GM06990 (cell line): ENCODE data around the gene RPL18A.

Source experiments
- DNase-seq: peaks from one replicate; pipeline ENCODE4 v3.0.0-alpha.2; 2011; ENCODE audit not compliant: insufficient read length; ENCODE audit errors: extremely low read depth
- H3K27me3 ChIP-seq: replicated peaks from 2 replicates; pipeline ENCODE4 v1.6.0; 2011; ENCODE audit warnings: low read length; ENCODE audit not compliant: control insufficient read depth, insufficient read depth
- H3K36me3 ChIP-seq: 2 replicates; pipeline ENCODE4 v1.5.1; 2011; ENCODE audit warnings: low read length; ENCODE audit not compliant: control insufficient read depth, insufficient read depth
- H3K4me3 ChIP-seq: replicated peaks from 2 replicates; pipeline ENCODE4 v1.5.1; 2011; ENCODE audit warnings: low read depth, mild to moderate bottlenecking, control low read depth, low read length
- TF ChIP-seq, protein P1 (sequence below): IDR thresholded peaks from 2 replicates; pipeline ENCODE4 v1.5.1; 2011; ENCODE audit warnings: low read length, control low read depth, mild to moderate bottlenecking, inconsistent platforms; ENCODE audit not compliant: insufficient read depth, poor library complexity, severe bottlenecking

The RPL18A gene

DNA sequence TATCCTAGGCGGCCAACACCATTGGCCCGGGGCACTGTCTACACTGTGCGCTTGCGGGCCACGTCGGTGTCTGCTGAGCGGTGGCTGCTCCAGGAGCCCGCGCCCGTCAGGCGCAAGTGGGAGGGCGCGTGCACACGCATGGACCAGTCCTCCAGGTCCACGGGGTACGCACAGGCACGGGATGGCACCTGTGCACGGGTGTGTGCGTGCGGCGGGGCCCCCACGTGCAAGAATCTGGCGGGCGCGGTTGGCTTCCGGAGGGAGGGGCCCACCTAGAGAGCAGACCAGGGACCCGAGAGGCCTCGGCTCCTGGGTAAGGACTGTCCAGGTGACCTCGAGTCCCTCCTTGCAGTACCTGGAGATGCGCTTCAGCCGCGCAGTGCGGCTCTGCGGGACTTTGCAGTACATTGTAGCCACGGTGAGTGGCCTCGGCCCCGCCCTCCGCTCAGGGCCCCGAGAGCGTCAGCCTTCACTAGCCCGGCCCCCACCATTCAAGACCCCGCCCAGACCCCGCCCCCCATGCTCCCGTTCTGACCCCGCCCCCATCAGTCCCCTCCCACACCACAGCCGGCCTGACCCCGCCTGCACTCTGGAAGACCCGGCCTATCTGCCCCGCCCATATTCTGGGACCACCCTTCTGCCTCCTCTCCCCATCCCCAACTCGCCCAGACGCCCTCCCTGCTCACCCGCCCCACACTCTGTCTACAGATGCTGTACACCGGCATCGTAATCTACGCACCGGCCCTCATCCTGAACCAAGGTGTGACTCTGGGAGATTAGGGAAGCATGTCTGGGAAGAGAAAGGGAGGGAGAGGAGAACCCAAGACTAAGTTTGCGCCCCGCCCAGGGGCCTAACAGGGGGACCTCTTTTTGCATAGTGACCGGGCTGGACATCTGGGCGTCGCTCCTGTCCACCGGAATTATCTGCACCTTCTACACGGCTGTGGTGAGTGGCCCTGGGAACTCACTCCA, 14.4 kb downstream of the RPL18A start:
- Histone ChIP-seq H3K36me3 (no peaks in the 10 kb centered on the region), H3K4me3 (peak overlapping the region; percentile 49), H3K27me3 (no peaks in the 10 kb centered on the region; the same call in 1 of the 2 replicates)
- peak; percentile 79 for DNase-seq
- TF ChIP-seq, protein P1, sequence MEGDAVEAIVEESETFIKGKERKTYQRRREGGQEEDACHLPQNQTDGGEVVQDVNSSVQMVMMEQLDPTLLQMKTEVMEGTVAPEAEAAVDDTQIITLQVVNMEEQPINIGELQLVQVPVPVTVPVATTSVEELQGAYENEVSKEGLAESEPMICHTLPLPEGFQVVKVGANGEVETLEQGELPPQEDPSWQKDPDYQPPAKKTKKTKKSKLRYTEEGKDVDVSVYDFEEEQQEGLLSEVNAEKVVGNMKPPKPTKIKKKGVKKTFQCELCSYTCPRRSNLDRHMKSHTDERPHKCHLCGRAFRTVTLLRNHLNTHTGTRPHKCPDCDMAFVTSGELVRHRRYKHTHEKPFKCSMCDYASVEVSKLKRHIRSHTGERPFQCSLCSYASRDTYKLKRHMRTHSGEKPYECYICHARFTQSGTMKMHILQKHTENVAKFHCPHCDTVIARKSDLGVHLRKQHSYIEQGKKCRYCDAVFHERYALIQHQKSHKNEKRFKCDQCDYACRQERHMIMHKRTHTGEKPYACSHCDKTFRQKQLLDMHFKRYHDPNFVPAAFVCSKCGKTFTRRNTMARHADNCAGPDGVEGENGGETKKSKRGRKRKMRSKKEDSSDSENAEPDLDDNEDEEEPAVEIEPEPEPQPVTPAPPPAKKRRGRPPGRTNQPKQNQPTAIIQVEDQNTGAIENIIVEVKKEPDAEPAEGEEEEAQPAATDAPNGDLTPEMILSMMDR: no peak

DNA sequence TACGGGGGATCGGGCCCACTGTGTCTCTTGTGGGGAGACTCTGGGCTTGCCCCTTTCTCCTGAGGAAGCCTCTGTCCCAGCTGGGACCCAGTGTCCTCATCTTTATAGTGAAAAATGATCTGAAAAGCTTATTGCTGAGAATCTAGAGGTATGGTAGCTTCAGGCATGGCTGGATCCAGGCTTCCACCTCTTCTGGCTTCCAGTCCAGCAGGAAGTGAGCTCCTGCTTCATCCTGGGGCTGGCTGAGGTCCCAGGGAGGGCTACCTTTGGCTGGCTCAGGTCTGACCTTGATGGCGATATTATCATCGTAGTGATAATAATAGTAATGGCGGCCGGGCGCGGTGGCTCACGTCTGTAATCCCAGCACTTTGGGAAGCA, 15.0 kb downstream of the RPL18A start:
- DNase-seq: no peak
- Histone ChIP-seq H3K4me3 (no peak overlapping the region), H3K27me3 (no peaks in the 10 kb centered on the region; the same call in 1 of the 2 replicates), H3K36me3 (no peaks in the 10 kb centered on the region)
- TF ChIP-seq, protein P1: no peak

DNA sequence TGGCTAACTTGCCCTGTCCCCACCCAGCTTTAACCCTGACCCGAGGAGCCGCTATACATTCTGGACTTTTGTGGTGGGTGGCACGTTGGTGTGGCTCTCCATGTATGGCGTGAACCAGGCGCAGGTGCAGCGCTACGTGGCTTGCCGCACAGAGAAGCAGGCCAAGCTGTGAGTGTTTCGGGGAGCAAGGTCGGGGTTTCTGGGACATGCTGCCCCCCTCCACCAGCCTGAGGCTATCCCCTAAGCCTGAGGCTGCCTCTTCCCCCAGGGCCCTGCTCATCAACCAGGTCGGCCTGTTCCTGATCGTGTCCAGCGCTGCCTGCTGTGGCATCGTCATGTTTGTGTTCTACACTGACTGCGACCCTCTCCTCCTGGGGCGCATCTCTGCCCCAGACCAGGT, 18.0 kb downstream of the RPL18A start:
- no peak overlapping the region for H3K4me3 ChIP-seq
- DNase-seq: no peak
- H3K36me3 ChIP-seq: no peaks in the 10 kb centered on the region
- TF ChIP-seq, protein P1: no peak
- H3K27me3 ChIP-seq: no peaks in the 10 kb centered on the region; the same call in 1 of the 2 replicates

DNA sequence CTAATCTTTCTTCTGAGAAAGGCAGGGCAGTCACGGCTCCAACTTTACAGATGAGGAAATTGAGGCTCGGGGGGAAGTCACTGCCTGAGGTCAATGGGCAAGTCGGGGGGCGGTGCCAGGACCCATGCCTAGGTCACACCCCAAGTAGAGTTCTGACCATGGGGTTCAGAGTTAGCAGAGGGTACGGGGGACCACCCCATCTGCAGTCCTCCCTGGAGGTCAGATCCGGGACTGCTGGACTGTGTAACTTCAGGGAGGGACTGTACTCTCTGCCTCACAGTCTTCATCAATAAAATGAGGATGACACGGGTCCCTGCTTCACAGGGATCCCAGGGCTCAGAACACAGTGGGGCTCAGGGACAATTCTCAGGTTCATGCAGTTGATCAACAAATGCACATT, 19.8 kb downstream of the RPL18A start:
- TF ChIP-seq, protein P1: no peak
- no peaks in the 10 kb centered on the region; the same call in 1 of the 2 replicates for H3K27me3 ChIP-seq
- no peak for DNase-seq
- H3K4me3 ChIP-seq: no peak overlapping the region
- H3K36me3 ChIP-seq: no peaks in the 10 kb centered on the region

DNA sequence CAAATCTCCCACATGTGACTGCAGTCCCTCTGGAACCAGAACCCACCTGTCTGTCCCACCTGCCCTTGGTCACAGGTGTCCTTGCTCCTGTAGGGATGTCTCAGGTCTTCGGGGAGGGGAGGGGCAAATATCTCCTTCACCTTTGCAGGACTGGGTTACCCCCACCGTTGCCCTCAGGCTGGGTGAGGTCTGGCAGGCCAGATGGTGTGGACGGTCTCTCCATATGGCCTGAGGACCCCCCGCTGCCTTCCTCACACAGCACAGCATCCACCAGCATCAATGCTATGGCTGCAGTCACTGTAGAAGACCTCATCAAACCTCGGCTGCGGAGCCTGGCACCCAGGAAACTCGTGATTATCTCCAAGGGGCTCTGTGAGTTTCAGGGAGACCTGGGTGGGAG, 22.0 kb downstream of the RPL18A start:
- Histone ChIP-seq H3K4me3 (no peak overlapping the region), H3K36me3 (no peaks in the 10 kb centered on the region), H3K27me3 (no peaks in the 10 kb centered on the region; the same call in 1 of the 2 replicates)
- TF ChIP-seq, protein P1: no peak
- DNase-seq: no peak
